ENCODE results near the gene CRELD1. TPM values are rescaled to one million over a fixed set of nuclear protein-coding genes. Genes with fewer than 3 reads are reported as not detected.

The CRELD1 gene
- total and polyA plus RNA-seq, 2 of the 13 experiments (the other 11 are each of a cell fraction or from before 2014, with no cell fraction given), result 27.1 to 61.9 TPM

- TF ChIP-seq ZNF101 (CRISPR knock-in tag; IDR thresholded peaks at IDR 0.05; ENCODE audit: borderline replicate concordance, low read depth) (peak; percentile 100), MXD3 (CRISPR knock-in tag; IDR thresholded peaks at IDR 0.05) (no peak), SNAPC2 (CRISPR knock-in tag; IDR thresholded peaks at IDR 0.05) (no peak), ZNF124 (CRISPR knock-in tag; IDR thresholded peaks at IDR 0.05) (no peak), ZNF792 (CRISPR knock-in tag; IDR thresholded peaks at IDR 0.05) (0 out of 2 replicates have a peak, but pooled peaks have one; percentile 28), ZNF616 (CRISPR knock-in tag; IDR thresholded peaks at IDR 0.05; ENCODE audit: low read depth) (no peak), ZNF766 (CRISPR knock-in tag; IDR thresholded peaks at IDR 0.05; ENCODE audit: borderline replicate concordance) (no peak), ZNF878 (CRISPR knock-in tag; IDR thresholded peaks at IDR 0.05) (no peak), ZNF580 (CRISPR knock-in tag; IDR thresholded peaks at IDR 0.05; ENCODE audit: borderline replicate concordance, low read depth) (peak; percentile 63; the same call in 1 of the 2 replicates), MYNN (CRISPR knock-in tag; IDR thresholded peaks at IDR 0.05; ENCODE audit: low read depth) (no peak), SKI (IDR thresholded peaks at IDR 0.05; ENCODE audit: partially characterized antibody) (no peak)
Measured at GRCh38 chr3:9897408-9898372, 35.9 kb upstream of the CRELD1 start (continued).
